Nephron (organoid): ENCODE results near the gene AXDND1.
"Not testable (repeated sequence)": the region's sequence is repeated elsewhere in the genome, so short reads cannot be mapped to it uniquely, and the experiment has no call there.

ENCODE experiments used
- H3K27ac Mint-ChIP-seq, 3 experiments: 2 replicates each; pipeline ENCODE4 v1.8.0; 2020; ENCODE audit warnings: mixed read lengths in 3 of 3, mild to moderate bottlenecking in 2 of 3, moderate library complexity in 1 of 3
- H3K27me3 Mint-ChIP-seq: 2 replicates; pipeline ENCODE4 v1.8.0; 2021; ENCODE audit warnings: low read depth, mild to moderate bottlenecking, moderate library complexity, mixed read lengths
- H3K36me3 Mint-ChIP-seq: 2 replicates; pipeline ENCODE4 v1.8.0; 2020; ENCODE audit warnings: low read depth, mixed read lengths
- H3K4me1 Mint-ChIP-seq: 2 replicates; pipeline ENCODE4 v1.8.0; 2020; ENCODE audit warnings: mixed read lengths
- H3K4me3 Mint-ChIP-seq, 3 experiments: 2 replicates each; pipeline ENCODE4 v1.8.0; 2020; ENCODE audit warnings: mild to moderate bottlenecking in 3 of 3, mixed read lengths in 3 of 3, moderate library complexity in 2 of 3
- H3K9me3 Mint-ChIP-seq: 2 replicates; pipeline ENCODE4 v1.8.0; 2020; ENCODE audit warnings: mixed read lengths
- TF ChIP-seq, protein P1 (sequence below), 3 experiments: fragments of 200-600 bp; sonication (generic); IDR thresholded peaks; one replicate each; pipeline ENCODE4 v1.5.0; 2021; ENCODE audit warnings: antibody characterized with exemption in 3 of 3; ENCODE audit not compliant: unreplicated experiment in 3 of 3

AXDND1 gene

DNA sequence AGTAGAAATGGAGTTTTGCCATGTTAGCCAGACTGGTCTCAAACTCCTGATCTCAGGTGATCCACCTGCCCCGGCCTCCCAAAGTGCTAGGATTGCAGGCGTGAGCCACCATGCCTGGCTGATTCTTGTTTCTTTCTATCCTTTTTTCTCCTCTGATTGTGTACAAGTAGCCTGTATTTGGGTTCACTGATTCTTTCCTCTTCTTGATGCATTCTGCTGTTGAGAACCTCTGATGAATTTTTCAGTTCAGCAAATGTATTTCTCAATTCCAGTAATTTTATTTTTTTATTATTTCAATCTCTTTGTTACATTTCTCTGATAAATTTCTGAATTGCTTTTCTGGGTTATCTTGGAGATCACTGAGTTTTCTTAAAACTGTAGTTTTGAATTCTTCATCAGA is 58.8 kb downstream of the AXDND1 start:
- H3K36me3 Mint-ChIP-seq, result peaks cover 24% of the 10 kb centered on the region
- H3K27ac Mint-ChIP-seq, result no peak overlapping the region
- H3K9me3 Mint-ChIP-seq, result peaks cover 31% of the 10 kb centered on the region
- H3K27me3 Mint-ChIP-seq, result no peaks in the 10 kb centered on the region
- H3K4me1 Mint-ChIP-seq, result no peaks in the 10 kb centered on the region
- TF ChIP-seq, protein P1, sequence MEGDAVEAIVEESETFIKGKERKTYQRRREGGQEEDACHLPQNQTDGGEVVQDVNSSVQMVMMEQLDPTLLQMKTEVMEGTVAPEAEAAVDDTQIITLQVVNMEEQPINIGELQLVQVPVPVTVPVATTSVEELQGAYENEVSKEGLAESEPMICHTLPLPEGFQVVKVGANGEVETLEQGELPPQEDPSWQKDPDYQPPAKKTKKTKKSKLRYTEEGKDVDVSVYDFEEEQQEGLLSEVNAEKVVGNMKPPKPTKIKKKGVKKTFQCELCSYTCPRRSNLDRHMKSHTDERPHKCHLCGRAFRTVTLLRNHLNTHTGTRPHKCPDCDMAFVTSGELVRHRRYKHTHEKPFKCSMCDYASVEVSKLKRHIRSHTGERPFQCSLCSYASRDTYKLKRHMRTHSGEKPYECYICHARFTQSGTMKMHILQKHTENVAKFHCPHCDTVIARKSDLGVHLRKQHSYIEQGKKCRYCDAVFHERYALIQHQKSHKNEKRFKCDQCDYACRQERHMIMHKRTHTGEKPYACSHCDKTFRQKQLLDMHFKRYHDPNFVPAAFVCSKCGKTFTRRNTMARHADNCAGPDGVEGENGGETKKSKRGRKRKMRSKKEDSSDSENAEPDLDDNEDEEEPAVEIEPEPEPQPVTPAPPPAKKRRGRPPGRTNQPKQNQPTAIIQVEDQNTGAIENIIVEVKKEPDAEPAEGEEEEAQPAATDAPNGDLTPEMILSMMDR (IDR thresholded peaks at IDR 0.05; ENCODE audit: unreplicated experiment in 3 of 3), result no peak
- H3K4me3 Mint-ChIP-seq, result no peak overlapping the region

DNA sequence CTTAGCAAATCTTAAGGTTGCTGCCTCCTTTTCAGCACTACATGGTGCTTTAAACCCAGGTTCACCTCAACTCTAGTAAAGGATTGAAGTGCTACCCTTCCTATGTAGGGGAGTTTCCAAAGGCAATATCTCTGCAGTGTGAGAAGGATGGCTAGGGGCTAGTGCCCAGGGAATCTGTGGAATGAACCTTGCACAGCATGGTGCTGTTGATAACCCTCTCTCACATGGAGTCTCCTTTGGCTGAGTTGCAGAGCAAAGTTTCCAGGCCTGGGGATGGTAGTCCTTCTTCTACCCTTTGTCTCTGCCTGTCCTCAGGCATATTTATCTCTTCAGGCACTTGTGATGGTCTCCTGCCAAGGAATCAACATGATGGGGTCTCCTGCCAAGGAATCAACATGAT is 59.4 kb downstream of the AXDND1 start:
- Mint-ChIP-seq H3K36me3 (peaks cover 21% of the 10 kb centered on the region), H3K9me3 (peaks cover 27% of the 10 kb centered on the region), H3K27me3 (no peaks in the 10 kb centered on the region), H3K27ac (no peak overlapping the region), H3K4me3 (no peak overlapping the region), H3K4me1 (no peaks in the 10 kb centered on the region)
- TF ChIP-seq, protein P1 (IDR thresholded peaks at IDR 0.05; ENCODE audit: unreplicated experiment in 3 of 3), result no peak

DNA sequence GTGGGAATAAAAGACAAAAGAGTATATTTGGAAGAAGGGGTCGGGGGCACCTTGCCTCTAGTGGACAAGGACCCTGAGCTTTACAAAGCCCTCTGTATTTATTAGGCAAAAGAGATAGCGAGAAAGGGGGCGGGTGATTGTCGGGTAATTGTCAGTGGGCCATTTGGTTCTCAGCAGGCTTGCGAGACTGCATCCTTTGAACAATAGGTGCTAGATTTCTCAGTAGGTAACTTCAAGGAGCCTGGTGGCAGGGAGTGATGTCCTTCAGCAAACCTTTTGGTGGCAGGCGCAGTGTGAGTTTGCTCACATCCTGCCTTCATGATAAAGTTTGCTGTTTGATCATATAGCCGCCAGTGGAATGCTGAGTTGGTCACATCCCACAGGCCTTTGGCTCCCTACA is 71.4 kb downstream of the AXDND1 start:
- H3K27me3 Mint-ChIP-seq, result no peaks in the 10 kb centered on the region
- no peaks in the 10 kb centered on the region for H3K4me1 Mint-ChIP-seq

DNA sequence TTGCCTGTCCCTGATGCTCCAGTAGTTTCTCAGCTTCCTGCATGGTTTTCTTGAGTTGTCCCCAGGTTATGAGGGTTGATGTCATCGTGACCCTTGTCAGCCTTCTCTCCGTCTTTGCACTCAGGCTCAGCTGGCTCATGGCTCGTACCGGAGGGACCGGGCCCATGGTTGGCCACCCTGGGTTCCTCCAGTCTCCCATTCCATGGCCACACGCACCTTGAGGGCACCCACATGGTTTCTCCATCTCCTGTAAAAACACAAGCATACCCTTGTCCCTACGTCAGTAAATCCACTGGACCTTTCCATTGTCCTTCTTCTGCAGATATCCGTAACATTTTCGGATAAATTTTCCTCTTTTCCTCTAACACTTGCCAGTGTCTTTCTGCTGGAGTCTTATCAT is 73.9 kb downstream of the AXDND1 start:
- H3K27ac Mint-ChIP-seq, H3K9me3 Mint-ChIP-seq, H3K27me3 Mint-ChIP-seq, H3K36me3 Mint-ChIP-seq, H3K4me3 Mint-ChIP-seq, H3K4me1 Mint-ChIP-seq: not testable (repeated sequence)

More for the DNA sequence above, 71.4 kb downstream of the AXDND1 start:
- H3K9me3 Mint-ChIP-seq, result peaks cover 13% of the 10 kb centered on the region
- H3K4me3 Mint-ChIP-seq, result no peak overlapping the region
- TF ChIP-seq, protein P1 (IDR thresholded peaks at IDR 0.05; ENCODE audit: unreplicated experiment in 3 of 3), result no peak
- no peaks in the 10 kb centered on the region for H3K36me3 Mint-ChIP-seq
- H3K27ac Mint-ChIP-seq, result no peak overlapping the region

DNA sequence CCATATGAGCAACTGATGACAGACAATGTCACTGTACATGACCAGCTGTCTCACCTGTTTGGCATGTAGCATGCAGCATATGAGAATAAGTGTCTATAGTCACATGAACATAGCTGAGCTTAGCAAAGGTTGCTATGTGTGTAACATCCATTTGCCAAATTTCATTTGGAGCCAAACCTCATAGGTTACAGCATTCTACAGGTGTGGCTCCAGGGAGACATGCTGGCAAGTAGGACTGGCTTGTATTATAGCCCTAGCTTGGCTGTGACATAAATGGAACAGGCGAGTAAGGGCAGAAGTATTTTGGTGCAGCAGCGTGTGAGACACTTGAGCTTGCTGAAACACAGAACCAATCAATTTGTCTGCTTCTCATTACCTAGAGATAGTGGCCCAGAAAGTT is 74.5 kb downstream of the AXDND1 start:
- H3K27ac Mint-ChIP-seq, result peak overlapping the region in 1 of 3 experiments; percentile 15
- H3K9me3 Mint-ChIP-seq, H3K4me3 Mint-ChIP-seq, H3K36me3 Mint-ChIP-seq, H3K4me1 Mint-ChIP-seq, H3K27me3 Mint-ChIP-seq: not testable (repeated sequence)

DNA sequence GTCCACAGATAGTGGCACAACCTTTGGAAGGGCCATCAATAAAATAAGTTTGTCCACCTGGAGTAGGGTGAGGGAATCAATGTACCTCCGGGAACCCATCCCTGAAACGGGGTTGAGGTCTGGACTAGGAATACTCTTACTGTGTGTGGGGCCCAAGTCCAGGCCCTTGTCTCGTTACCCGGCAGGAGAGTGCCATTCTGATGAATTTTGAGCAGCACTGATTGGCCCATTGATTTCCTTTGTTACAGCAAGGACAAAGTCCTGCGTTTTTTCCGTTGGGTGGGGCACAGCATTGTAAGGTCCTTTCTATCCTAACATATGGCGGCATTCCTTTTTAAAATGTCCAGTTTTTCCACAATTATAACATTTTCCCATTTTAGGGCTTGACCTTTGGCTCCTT is 75.2 kb downstream of the AXDND1 start:
- Mint-ChIP-seq H3K4me1 (no peaks in the 10 kb centered on the region), H3K27me3 (no peaks in the 10 kb centered on the region), H3K27ac (peak overlapping the region in 1 of 3 experiments; percentile 21), H3K9me3 (peaks cover 6% of the 10 kb centered on the region), H3K36me3 (no peaks in the 10 kb centered on the region), H3K4me3 (no peak overlapping the region)
- TF ChIP-seq, protein P1 (IDR thresholded peaks at IDR 0.05; ENCODE audit: unreplicated experiment in 3 of 3), result no peak

DNA sequence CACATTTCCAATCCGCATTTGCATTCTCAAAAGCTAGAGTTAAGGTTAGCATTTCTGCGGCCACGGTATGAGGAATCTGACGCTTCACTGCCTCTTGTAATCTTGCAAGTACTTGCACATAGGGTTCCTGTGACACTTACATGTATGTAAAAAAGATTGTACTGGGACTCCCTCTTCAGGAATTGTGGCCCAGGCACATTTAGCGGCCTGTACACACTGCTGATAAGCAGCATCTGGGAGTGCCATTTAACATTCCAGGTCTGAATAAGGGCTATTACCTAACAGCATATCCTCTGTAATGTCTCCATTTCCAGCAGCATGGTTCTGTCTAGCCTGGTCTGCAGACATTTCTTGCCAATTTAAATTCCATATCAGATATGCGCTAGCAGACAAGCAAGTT is 75.7 kb downstream of the AXDND1 start:
- peak overlapping the region in 2 of 3 experiments; percentile 21 to 41 for H3K27ac Mint-ChIP-seq
- TF ChIP-seq, protein P1 (IDR thresholded peaks at IDR 0.05; ENCODE audit: unreplicated experiment in 3 of 3), result no peak
- no peaks in the 10 kb centered on the region for H3K36me3 Mint-ChIP-seq
- H3K4me1 Mint-ChIP-seq, result no peaks in the 10 kb centered on the region
- H3K9me3 Mint-ChIP-seq, result peaks cover 6% of the 10 kb centered on the region
- H3K4me3 Mint-ChIP-seq, result no peak overlapping the region
- no peaks in the 10 kb centered on the region for H3K27me3 Mint-ChIP-seq

DNA sequence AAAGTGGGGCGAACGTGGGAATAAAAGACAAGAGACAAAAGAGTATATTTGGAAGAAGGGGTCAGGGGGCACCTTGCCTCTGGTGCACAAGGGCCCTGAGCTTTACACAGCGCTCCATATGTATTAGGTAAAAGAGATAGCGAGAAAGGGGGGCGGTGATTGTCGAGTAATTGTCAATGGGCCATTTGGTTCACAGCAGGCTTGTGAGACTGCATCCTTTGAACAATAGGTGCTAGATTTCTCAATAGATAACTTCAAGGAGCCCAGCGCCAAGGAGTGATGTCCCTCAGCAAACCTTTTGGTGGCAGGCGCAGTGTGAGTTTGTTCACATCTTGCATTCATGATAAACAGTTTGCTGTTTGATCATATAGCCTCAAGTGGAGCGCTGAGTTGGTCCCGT is 77.1 kb downstream of the AXDND1 start:
- not testable (repeated sequence) for H3K4me1 Mint-ChIP-seq, H3K36me3 Mint-ChIP-seq, H3K27me3 Mint-ChIP-seq, H3K27ac Mint-ChIP-seq, H3K9me3 Mint-ChIP-seq, H3K4me3 Mint-ChIP-seq
